ENCODE measurements around the gene SERINC2. TPM values are rescaled to one million over a fixed set of nuclear protein-coding genes. Genes with fewer than 3 reads are reported as not detected.
A peak's percentile ranks its signal among the peaks of the same experiment; 100 is the strongest.

Gene SERINC2
- total and polyA plus RNA-seq, 9 of the 15 experiments (the other 6 are each of a cell fraction or from before 2014, with no cell fraction given): 0.07 to 1.2 (median 0.70) TPM; not detected in 2

DNA sequence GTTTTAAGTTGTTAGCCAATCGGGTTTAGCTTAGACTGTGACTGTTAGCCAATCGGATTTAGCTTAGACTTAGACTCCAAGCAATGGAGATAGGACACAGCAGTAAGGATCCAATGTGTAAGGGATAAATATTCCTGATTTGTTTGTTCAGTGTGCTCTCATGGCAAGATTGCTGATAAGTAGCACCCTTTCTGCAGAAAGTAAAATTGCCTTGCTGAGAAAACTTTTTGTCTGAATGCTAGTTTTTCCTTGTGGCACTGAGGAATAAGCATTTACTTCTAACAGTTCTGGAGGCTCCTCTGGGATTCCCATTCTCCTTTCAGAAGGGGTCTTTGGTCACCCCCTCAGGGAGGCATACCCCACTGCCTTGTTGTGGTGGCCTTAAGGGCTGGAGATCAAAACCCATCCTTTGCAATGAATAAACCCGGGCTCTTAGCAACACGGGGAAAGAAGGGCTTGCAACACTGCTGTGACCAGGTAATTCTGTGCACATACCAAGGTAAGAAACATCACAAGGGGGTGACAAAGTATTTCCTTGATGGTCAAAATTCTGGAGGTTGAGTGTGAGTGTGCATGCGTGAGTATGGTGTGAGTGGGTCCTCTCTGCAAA lies 45.4 kb downstream of the SERINC2 start (continued):
- TF ChIP-seq, protein P1, sequence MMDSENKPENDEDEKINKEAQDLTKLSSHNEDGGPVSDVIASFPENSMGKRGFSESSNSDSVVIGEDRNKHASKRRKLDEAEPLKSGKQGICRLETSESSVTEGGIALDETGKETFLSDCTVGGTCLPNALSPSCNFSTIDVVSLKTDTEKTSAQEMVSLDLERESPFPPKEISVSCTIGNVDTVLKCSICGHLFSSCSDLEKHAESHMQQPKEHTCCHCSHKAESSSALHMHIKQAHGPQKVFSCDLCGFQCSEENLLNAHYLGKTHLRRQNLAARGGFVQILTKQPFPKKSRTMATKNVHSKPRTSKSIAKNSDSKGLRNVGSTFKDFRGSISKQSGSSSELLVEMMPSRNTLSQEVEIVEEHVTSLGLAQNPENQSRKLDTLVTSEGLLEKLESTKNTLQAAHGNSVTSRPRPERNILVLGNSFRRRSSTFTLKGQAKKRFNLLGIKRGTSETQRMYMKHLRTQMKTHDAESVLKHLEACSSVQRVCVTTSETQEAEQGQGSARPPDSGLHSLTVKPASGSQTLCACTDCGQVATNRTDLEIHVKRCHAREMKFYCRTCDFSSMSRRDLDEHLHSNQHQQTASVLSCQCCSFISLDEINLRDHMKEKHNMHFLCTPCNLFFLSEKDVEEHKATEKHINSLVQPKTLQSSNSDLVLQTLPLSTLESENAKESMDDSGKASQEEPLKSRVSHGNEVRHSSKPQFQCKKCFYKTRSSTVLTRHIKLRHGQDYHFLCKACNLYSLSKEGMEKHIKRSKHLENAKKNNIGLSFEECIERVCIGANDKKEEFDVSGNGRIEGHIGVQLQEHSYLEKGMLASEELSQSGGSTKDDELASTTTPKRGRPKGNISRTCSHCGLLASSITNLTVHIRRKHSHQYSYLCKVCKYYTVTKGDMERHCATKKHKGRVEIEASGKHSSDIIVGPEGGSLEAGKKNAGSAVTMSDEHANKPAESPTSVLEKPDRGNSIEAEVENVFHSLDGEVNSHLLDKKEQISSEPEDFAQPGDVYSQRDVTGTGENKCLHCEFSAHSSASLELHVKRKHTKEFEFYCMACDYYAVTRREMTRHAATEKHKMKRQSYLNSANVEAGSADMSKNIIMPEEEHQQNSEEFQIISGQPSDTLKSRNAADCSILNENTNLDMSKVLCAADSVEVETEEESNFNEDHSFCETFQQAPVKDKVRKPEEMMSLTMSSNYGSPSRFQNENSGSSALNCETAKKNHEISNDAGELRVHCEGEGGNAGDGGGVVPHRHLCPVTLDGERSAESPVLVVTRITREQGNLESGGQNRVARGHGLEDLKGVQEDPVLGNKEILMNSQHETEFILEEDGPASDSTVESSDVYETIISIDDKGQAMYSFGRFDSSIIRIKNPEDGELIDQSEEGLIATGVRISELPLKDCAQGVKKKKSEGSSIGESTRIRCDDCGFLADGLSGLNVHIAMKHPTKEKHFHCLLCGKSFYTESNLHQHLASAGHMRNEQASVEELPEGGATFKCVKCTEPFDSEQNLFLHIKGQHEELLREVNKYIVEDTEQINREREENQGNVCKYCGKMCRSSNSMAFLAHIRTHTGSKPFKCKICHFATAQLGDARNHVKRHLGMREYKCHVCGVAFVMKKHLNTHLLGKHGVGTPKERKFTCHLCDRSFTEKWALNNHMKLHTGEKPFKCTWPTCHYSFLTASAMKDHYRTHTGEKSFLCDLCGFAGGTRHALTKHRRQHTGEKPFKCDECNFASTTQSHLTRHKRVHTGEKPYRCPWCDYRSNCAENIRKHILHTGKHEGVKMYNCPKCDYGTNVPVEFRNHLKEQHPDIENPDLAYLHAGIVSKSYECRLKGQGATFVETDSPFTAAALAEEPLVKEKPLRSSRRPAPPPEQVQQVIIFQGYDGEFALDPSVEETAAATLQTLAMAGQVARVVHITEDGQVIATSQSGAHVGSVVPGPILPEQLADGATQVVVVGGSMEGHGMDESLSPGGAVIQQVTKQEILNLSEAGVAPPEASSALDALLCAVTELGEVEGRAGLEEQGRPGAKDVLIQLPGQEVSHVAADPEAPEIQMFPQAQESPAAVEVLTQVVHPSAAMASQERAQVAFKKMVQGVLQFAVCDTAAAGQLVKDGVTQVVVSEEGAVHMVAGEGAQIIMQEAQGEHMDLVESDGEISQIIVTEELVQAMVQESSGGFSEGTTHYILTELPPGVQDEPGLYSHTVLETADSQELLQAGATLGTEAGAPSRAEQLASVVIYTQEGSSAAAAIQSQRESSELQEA (IDR thresholded peaks at IDR 0.05; ENCODE audit: low read depth): no peak
- no peak for TF ChIP-seq HDAC6 (IDR thresholded peaks at IDR 0.05; ENCODE audit: low read depth, low read length)
- TF ChIP-seq TRIM28 (IDR thresholded peaks at IDR 0.05): peak; percentile 98
- peak in 1 of 2 experiments; percentile 99; a peak in 2 of 3 replicates for TF ChIP-seq CBX3 (IDR thresholded peaks at IDR 0.05; ENCODE audit: borderline replicate concordance in 1 of 2, low read length in 2 of 2)
- TF ChIP-seq SIX5 (IDR thresholded peaks at IDR 0.05; ENCODE audit: borderline replicate concordance in 1 of 2, insufficient read depth in 1 of 2, low read depth in 1 of 2, low read length in 2 of 2): no peak
- TF ChIP-seq LARP7 (IDR thresholded peaks at IDR 0.05): no peak
- 0 out of 2 replicates have a peak, but pooled peaks have one; percentile 41 for TF ChIP-seq MTA3 (IDR thresholded peaks at IDR 0.05; ENCODE audit: borderline replicate concordance)
- no peak for TF ChIP-seq ZNF232 (CRISPR knock-in tag; IDR thresholded peaks at IDR 0.05)
- peak; percentile 98 for TF ChIP-seq CBX5 (IDR thresholded peaks at IDR 0.05; ENCODE audit: borderline replicate concordance, low read depth)
- TF ChIP-seq ZEB2 (IDR thresholded peaks at IDR 0.05): peak; percentile 88
- TF ChIP-seq XRCC3 (IDR thresholded peaks at IDR 0.05): peak; percentile 98
- TF ChIP-seq, protein P2, sequence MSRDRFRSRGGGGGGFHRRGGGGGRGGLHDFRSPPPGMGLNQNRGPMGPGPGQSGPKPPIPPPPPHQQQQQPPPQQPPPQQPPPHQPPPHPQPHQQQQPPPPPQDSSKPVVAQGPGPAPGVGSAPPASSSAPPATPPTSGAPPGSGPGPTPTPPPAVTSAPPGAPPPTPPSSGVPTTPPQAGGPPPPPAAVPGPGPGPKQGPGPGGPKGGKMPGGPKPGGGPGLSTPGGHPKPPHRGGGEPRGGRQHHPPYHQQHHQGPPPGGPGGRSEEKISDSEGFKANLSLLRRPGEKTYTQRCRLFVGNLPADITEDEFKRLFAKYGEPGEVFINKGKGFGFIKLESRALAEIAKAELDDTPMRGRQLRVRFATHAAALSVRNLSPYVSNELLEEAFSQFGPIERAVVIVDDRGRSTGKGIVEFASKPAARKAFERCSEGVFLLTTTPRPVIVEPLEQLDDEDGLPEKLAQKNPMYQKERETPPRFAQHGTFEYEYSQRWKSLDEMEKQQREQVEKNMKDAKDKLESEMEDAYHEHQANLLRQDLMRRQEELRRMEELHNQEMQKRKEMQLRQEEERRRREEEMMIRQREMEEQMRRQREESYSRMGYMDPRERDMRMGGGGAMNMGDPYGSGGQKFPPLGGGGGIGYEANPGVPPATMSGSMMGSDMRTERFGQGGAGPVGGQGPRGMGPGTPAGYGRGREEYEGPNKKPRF (IDR thresholded peaks at IDR 0.05; ENCODE audit: low read depth, low read length): no peak
- TF ChIP-seq MXI1 (IDR thresholded peaks at IDR 0.05; ENCODE audit: low read depth, low read length): no peak
- TF ChIP-seq CBX1 (IDR thresholded peaks at IDR 0.05; ENCODE audit: low read depth): peak; percentile 88
- peak; percentile 19 to 51; a peak in 2 of 4 replicates for TF ChIP-seq TRIM24 (IDR thresholded peaks at IDR 0.05)
- TF ChIP-seq, protein P3, sequence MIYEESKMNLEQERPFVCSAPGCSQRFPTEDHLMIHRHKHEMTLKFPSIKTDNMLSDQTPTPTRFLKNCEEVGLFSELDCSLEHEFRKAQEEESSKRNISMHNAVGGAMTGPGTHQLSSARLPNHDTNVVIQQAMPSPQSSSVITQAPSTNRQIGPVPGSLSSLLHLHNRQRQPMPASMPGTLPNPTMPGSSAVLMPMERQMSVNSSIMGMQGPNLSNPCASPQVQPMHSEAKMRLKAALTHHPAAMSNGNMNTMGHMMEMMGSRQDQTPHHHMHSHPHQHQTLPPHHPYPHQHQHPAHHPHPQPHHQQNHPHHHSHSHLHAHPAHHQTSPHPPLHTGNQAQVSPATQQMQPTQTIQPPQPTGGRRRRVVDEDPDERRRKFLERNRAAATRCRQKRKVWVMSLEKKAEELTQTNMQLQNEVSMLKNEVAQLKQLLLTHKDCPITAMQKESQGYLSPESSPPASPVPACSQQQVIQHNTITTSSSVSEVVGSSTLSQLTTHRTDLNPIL (CRISPR knock-in tag; IDR thresholded peaks at IDR 0.05): no peak
- no peak for TF ChIP-seq NR2C2 (CRISPR knock-in tag; IDR thresholded peaks at IDR 0.05)
- no peak for TF ChIP-seq NR2C2 (tag; IDR thresholded peaks at IDR 0.05)

All from K562 (cell line).